HL-60 (cell line): ENCODE data around the gene VSNL1.

Experiments
- DNase-seq, 2 experiments: peaks; one replicate each; pipeline ENCODE4 v3.0.0-alpha.2; 2010 to 2020; ENCODE audit warnings: low read depth in 1 of 2, low spot score in 1 of 2
- H3K27ac ChIP-seq: fragments of 250-450 bp; sonication (Bioruptor Pico); replicated peaks from 2 replicates; pipeline ENCODE4 v1.5.1; 2020; ENCODE audit warnings: mild to moderate bottlenecking, moderate library complexity
- H3K27me3 ChIP-seq: fragments of 250-450 bp; sonication (Bioruptor Pico); 2 replicates; pipeline ENCODE4 v1.5.1; 2021; ENCODE audit warnings: mild to moderate bottlenecking, moderate library complexity; ENCODE audit not compliant: insufficient read depth, poor library complexity, severe bottlenecking
- H3K4me3 ChIP-seq: replicated peaks from 2 replicates; pipeline ENCODE4 v1.5.1; 2011; ENCODE audit warnings: mild to moderate bottlenecking, control low read depth, low read length; ENCODE audit not compliant: insufficient read depth
- CTCF ChIP-seq: IDR thresholded peaks from one replicate; pipeline ENCODE4 v1.5.1; 2011; ENCODE audit warnings: low read length, control low read depth, inconsistent platforms; ENCODE audit not compliant: insufficient read depth
- GABPA ChIP-seq: IDR thresholded peaks from 2 replicates; pipeline ENCODE4 v1.6.1; 2012; ENCODE audit warnings: low read depth
- POLR2AphosphoS5 ChIP-seq: IDR thresholded peaks from 2 replicates; pipeline ENCODE4 v1.6.1; 2012; ENCODE audit warnings: low read depth
- REST ChIP-seq: IDR thresholded peaks from 2 replicates; pipeline ENCODE4 v1.6.1; 2012; ENCODE audit warnings: low read depth; ENCODE audit not compliant: insufficient replicate concordance
- SPI1 ChIP-seq: IDR thresholded peaks from 2 replicates; pipeline ENCODE4 v1.6.1; 2012; ENCODE audit warnings: low read depth, mild to moderate bottlenecking, borderline replicate concordance

Gene VSNL1

GRCh38 chr2:17573085-17573803 is 32.7 kb downstream of the VSNL1 start:
- H3K4me3 ChIP-seq, result no peak overlapping the region
- H3K27ac ChIP-seq, result no peak overlapping the region
- TF ChIP-seq REST, result no peak
- no peak for TF ChIP-seq POLR2AphosphoS5
- TF ChIP-seq CTCF, result no peak
- TF ChIP-seq GABPA, result no peak
- TF ChIP-seq SPI1, result no peak
- no peak for DNase-seq
- H3K27me3 ChIP-seq, result peaks cover 3% of the 10 kb centered on the region

- no peak for DNase-seq
- peaks cover 3% of the 10 kb centered on the region for H3K27me3 ChIP-seq
- no peak overlapping the region for H3K27ac ChIP-seq
- H3K4me3 ChIP-seq, result no peak overlapping the region
- TF ChIP-seq POLR2AphosphoS5 (no peak), SPI1 (no peak), REST (no peak), CTCF (no peak), GABPA (no peak)
These were observed 33.3 kb downstream of the VSNL1 start for GRCh38 chr2:17573804-17574175.

GRCh38 chr2:17574406-17575073 is 34.0 kb downstream of the VSNL1 start:
- H3K27ac ChIP-seq, result no peak overlapping the region
- DNase-seq, result no peak
- H3K4me3 ChIP-seq, result no peak overlapping the region
- TF ChIP-seq SPI1 (no peak), GABPA (no peak), POLR2AphosphoS5 (no peak)
- H3K27me3 ChIP-seq, result peaks cover 3% of the 10 kb centered on the region

- Histone ChIP-seq H3K4me3 (no peak overlapping the region), H3K27ac (no peak overlapping the region), H3K27me3 (peaks cover 3% of the 10 kb centered on the region)
- DNase-seq, result no peak
- no peak for TF ChIP-seq SPI1
- no peak for TF ChIP-seq CTCF
- TF ChIP-seq GABPA, result no peak
- TF ChIP-seq REST, result no peak
- TF ChIP-seq POLR2AphosphoS5, result no peak
These were observed 36.3 kb downstream of the VSNL1 start for GRCh38 chr2:17576802-17577201.
